HUES64 (cell line): ENCODE results near the gene SEMA4D.

Source experiments
- H3K27ac ChIP-seq: 2 replicates; pipeline ENCODE4 v1.7.0; 2013; ENCODE audit warnings: low read depth, low read length, inconsistent platforms
- H3K27me3 ChIP-seq: 2 replicates; pipeline ENCODE4 v1.6.1; 2013; ENCODE audit warnings: mild to moderate bottlenecking, low read length; ENCODE audit not compliant: insufficient read depth
- H3K36me3 ChIP-seq: 2 replicates; pipeline ENCODE4 v1.6.1; 2013; ENCODE audit warnings: mild to moderate bottlenecking, low read length; ENCODE audit not compliant: insufficient read depth
- H3K4me1 ChIP-seq: 2 replicates; pipeline ENCODE4 v1.6.1; 2013; ENCODE audit warnings: mild to moderate bottlenecking, low read length, moderate library complexity; ENCODE audit not compliant: insufficient read depth
- H3K4me3 ChIP-seq: 2 replicates; pipeline ENCODE4 v1.5.1; 2013; ENCODE audit warnings: mild to moderate bottlenecking, low read length, moderate library complexity
- H3K9ac ChIP-seq: 2 replicates; pipeline ENCODE4 v1.6.1; 2013; ENCODE audit warnings: mild to moderate bottlenecking, low read depth, low read length
- H3K9me3 ChIP-seq: 2 replicates; pipeline ENCODE4 v1.6.1; 2013; ENCODE audit warnings: low read depth, low read length; ENCODE audit not compliant: insufficient read depth
- WGBS: fragments of 150-250, 120-280 bp; methylation state at CpG from one replicate; pipeline ENCODE4 v1.1.7; 2013; ENCODE audit warnings: missing lambda C conversion rate; 5-methylcytosine and 5-hydroxymethylcytosine counted together

The SEMA4D gene

DNA sequence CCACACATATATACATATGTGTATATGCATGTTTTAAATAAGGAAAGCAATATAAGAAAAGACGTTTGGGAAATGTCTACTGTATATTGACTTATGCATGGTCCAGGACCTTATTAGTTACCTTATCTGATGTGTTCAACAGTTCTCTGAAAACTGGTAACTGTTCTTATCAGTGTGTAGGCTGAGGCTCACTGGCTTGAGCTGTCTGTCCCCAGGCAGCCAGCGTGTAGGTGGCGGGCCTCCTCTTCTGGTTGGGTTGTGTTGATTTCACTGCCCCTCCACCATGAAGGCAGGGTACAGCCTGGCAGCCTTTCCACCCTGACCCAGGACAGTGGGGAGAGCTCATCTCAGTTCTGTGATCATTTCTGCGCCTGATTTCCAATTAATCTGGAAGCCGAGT is 38.7 kb upstream of the SEMA4D start:
- H3K27ac ChIP-seq = no peak overlapping the region
- 95% methylated on average over 5 of the region's 5 CpGs for WGBS
- H3K9me3 ChIP-seq = peaks cover 1% of the 10 kb centered on the region; the same call in 1 of the 2 replicates
- no peaks in the 10 kb centered on the region for H3K27me3 ChIP-seq
- H3K4me3 ChIP-seq = no peak overlapping the region
- H3K4me1 ChIP-seq = no peaks in the 10 kb centered on the region
- no peaks in the 10 kb centered on the region for H3K36me3 ChIP-seq
- H3K9ac ChIP-seq = no peak overlapping the region

DNA sequence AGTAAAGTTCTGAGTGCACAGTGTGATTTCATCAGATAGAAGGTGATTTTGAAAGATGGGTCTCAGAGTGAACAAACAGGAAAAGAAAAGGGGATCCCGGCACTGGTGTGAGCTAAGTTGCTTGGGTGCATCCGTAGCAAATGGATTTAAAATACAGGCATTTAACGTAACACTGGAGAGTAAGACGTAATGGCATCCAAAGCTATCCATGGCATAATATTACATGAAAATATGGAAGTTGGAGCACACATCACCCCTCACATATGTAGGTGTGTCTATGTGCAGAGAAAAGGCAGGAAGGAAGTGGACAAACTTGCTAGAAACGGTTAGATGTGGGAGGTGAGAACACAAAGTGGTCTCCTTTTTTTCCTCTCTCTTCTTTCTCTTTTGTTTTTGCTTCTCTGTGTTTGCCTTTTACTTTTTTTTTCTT is 38.2 kb upstream of the SEMA4D start:
- WGBS = 79% methylated on average over 3 of the region's 5 CpGs
- Histone ChIP-seq H3K27ac (no peak overlapping the region), H3K36me3 (no peaks in the 10 kb centered on the region)

DNA sequence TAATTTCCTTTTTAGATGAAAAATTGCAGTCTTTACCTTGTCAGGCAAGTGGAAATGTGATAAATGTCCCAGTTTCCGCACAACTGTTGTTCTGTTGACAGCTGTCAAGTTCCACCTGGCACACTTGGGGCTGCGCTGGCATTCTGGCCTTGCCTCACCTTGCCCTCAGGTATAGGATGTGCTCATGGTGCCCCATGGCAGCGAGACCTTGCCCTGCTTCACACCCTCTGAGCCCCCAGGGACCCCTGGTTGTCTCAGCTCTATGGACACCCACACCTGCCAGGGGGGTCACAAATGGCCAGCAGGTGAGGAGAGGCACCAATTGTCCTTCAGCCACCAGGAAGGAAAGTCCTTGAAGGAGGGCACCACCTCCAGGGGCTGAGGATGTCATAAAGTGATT is 37.5 kb upstream of the SEMA4D start:
- Histone ChIP-seq H3K4me3 (no peak overlapping the region), H3K9ac (no peak overlapping the region), H3K36me3 (no peaks in the 10 kb centered on the region), H3K27me3 (no peaks in the 10 kb centered on the region), H3K9me3 (peaks cover 4% of the 10 kb centered on the region; the same call in 1 of the 2 replicates), H3K4me1 (no peaks in the 10 kb centered on the region), H3K27ac (no peak overlapping the region)
- 94% methylated on average over 3 of the region's 3 CpGs for WGBS

More for the DNA sequence above, 38.2 kb upstream of the SEMA4D start:
- Histone ChIP-seq H3K4me1 (no peaks in the 10 kb centered on the region), H3K9me3 (peaks cover 4% of the 10 kb centered on the region; the same call in 1 of the 2 replicates), H3K9ac (no peak overlapping the region), H3K27me3 (no peaks in the 10 kb centered on the region), H3K4me3 (no peak overlapping the region)

DNA sequence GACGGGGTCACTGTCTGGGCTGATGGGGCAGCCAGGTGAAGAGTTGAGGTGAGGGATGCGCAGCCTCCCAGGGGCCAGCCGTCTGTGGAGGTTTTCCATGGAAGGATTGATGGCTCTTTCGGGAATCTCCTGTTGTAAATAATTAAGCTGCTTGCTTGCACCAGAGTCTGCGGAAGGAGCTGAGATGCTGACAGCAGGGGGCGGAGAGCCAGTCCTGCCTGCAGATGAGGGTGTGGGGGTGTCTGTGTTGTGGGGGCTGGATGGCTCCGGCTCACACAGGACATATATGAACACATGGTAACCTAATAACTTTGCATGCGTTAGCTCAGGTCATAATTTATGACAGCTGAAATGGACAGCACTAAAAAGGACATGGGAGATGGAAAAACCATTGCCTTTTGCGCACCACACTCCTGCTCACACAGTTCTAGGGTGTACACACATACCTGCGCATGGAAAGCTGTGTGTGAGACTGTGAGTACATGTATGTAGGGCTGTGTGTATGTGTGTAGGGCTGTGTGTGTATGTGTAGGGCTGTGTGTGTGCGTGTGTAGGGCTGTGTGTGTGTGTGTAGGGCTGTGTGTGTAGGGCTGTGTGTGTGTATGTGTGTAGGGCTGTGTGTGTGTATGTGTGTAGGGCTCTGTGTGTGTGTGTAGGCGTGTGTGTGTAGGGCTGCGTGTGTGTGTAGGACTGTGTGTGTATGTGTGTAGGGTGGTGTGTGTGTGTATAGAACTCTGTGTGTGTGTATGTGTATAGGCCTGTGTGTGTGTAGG is 36.8 kb upstream of the SEMA4D start:
- Histone ChIP-seq H3K4me3 (no peak overlapping the region), H3K36me3 (no peaks in the 10 kb centered on the region), H3K27me3 (no peaks in the 10 kb centered on the region), H3K27ac (no peak overlapping the region), H3K4me1 (no peaks in the 10 kb centered on the region), H3K9ac (no peak overlapping the region), H3K9me3 (peaks cover 4% of the 10 kb centered on the region; the same call in 1 of the 2 replicates)
- 78% methylated on average over 13 of the region's 13 CpGs for WGBS

DNA sequence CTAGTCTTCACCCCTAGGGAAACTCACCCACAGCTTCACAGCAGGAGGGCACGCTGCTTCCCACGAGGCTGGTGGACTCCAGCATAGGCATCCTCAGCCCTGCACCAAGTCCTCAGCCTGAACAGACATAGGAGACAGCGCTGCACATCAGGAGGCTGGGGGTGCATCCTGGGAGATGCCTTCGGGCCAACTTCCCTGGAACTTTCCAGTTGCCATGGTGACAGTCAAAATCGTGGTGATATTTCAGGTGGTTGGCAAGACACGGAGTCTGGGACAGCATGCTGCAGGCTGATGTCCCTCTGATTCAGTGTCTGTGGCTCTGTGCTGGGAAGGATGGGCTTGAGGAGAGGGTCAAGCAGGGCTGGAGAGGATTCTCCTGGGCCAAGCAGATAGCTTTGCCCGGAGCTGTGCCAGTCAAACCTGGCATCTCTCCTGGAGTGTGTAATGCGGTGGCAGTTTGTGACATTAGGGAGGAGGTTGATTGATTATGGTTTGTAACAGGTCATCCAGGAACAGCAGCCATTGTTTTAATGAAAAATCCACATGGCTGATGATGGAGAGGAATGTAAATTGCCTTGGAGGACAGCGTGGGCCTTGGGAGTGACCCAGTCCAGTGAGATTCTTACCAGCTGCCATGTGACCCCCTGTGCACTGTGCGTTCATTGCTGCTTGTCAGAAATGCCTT is 35.6 kb upstream of the SEMA4D start:
- H3K4me1 ChIP-seq = no peaks in the 10 kb centered on the region
- no peak overlapping the region for H3K9ac ChIP-seq
- no peak overlapping the region for H3K4me3 ChIP-seq
- no peaks in the 10 kb centered on the region for H3K27me3 ChIP-seq
- 91% methylated on average over 10 of the region's 10 CpGs for WGBS
- H3K36me3 ChIP-seq = no peaks in the 10 kb centered on the region
- H3K9me3 ChIP-seq = peaks cover 4% of the 10 kb centered on the region; the same call in 1 of the 2 replicates
- H3K27ac ChIP-seq = no peak overlapping the region

DNA sequence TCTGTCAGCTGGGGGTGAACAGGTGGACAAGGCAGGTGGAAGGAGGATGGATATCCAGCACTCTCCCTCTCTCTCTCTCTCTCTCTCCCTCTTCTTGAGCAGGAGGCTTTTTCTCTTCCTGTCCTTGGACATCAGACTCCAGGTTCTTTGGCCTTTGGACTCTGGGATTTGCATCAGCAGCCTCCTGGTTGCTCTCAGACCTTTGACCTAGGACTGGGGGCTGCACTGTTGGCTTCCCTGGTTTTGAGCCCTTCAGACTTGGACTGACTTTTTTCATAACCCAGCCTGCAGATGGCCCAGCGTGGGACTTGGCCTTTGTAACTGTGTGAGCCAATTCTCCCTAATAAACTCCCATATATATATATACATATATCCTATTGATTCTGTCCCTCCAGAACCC is 35.0 kb upstream of the SEMA4D start:
- peaks cover 4% of the 10 kb centered on the region; the same call in 1 of the 2 replicates for H3K9me3 ChIP-seq
- H3K4me1 ChIP-seq = no peaks in the 10 kb centered on the region
- WGBS = 94% methylated on average over 1 of the region's 1 CpG
- H3K4me3 ChIP-seq = no peak overlapping the region
- H3K27me3 ChIP-seq = no peaks in the 10 kb centered on the region
- no peak overlapping the region for H3K9ac ChIP-seq
- no peak overlapping the region for H3K27ac ChIP-seq
- H3K36me3 ChIP-seq = no peaks in the 10 kb centered on the region

DNA sequence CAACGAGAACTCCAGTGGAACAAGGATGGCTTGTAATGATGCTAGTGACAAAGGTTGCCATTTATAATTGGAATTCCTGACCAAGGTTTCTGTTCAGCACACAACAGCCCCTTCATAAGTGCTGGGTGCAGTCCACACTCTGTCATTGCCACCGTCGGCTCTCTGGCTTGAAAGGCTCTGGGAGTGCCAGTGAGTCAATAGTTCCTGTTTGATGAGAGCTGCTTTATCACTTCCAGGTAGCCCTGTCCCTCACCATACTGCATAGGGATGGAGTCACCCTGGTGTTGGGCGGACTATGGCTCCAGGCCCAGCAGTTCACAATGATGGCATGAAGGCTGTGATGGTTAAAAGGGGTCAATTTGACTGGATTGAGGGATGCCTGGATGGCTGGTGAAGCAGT is 34.6 kb upstream of the SEMA4D start:
- H3K4me3 ChIP-seq = no peak overlapping the region
- no peaks in the 10 kb centered on the region for H3K4me1 ChIP-seq
- H3K9me3 ChIP-seq = peaks cover 4% of the 10 kb centered on the region; the same call in 1 of the 2 replicates
- no peak overlapping the region for H3K27ac ChIP-seq
- no peak overlapping the region for H3K9ac ChIP-seq
- H3K36me3 ChIP-seq = no peaks in the 10 kb centered on the region
- no peaks in the 10 kb centered on the region for H3K27me3 ChIP-seq
- WGBS = 92% methylated on average over 3 of the region's 4 CpGs

DNA sequence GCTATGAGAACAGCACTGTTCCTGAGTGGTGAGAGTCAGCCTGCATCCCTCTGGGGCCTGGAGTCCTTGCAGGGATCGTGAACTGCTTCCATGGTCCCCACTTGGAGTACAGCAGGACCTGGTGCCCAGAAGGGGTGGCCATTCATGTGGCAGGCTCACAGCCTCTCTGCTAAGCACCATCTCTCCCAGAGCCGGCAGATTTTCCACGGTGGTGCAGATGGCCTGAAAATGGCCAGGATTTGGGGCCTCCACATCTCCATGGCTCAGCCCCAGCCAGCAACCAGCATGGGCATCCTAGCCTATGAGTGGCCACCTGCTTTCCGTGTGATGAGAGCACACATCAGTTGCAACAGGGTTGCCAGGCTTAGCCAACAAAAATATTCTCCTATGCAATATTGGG is 33.9 kb upstream of the SEMA4D start:
- no peaks in the 10 kb centered on the region for H3K36me3 ChIP-seq
- H3K9ac ChIP-seq = no peak overlapping the region
- H3K27me3 ChIP-seq = no peaks in the 10 kb centered on the region
- peaks cover 4% of the 10 kb centered on the region; the same call in 1 of the 2 replicates for H3K9me3 ChIP-seq
- no peaks in the 10 kb centered on the region for H3K4me1 ChIP-seq
- H3K4me3 ChIP-seq = no peak overlapping the region
- WGBS = 95% methylated on average over 4 of the region's 4 CpGs
- no peak overlapping the region for H3K27ac ChIP-seq

DNA sequence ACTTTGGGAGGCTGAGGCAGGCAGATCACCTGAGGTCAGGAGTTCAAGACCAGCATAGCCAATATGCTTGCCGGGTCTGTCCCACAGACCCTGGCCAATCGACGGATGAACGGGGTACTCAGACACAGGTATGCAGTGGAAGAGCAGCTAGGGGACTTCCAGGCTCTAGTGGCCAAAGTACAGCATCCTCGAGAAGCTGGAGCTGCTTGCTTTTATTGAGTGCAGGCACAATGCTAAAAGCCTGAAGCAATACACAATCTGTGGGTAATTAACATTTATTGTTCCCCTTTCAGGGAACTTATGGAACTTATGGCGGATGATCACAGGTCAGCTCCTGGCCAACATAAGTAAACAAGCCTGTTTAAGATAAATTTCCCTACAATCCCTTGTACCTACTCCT is 32.8 kb upstream of the SEMA4D start:
- H3K36me3 ChIP-seq = no peaks in the 10 kb centered on the region
- H3K9me3 ChIP-seq = peaks cover 4% of the 10 kb centered on the region; the same call in 1 of the 2 replicates
- H3K4me1 ChIP-seq = no peaks in the 10 kb centered on the region
- no peak overlapping the region for H3K4me3 ChIP-seq
- WGBS = 93% methylated on average over 6 of the region's 6 CpGs
- no peaks in the 10 kb centered on the region for H3K27me3 ChIP-seq
- H3K27ac ChIP-seq = no peak overlapping the region
- no peak overlapping the region for H3K9ac ChIP-seq

DNA sequence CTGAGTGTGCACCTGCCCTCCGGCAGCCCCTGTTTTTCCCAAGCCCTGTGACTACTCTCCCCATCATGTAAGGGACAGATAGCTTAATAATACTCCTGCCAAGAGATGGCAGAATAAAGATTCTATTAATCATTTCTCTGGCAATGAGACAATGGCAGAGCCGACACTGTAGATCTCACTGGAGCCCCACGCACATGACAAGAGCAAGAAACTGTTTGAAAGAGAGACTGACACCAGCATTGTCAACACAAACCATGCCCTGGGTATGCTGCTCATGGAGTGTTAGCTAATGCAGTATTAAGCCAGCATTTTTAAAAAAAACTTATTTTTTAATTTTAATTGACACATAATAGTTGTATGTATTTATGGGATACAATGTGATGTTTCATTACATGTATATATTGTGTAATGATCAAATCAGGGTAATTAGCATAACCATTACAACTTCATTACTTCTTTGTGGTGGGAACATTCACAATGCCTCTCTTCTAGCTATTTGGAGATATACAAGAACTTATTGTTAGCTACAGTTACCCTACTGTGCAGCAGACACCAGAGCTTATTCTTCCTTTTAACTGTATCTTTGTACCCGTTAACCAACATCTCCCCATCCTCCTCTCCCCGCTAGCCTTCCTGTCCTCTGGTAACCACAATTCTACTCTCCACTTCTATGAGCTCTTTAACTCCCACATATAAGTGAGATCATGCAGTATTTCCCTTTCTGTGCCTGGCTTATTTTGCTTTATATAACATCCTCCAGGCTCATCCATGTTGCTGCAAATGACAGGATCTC is 31.5 kb upstream of the SEMA4D start:
- Histone ChIP-seq H3K4me3 (no peak overlapping the region), H3K9me3 (peaks cover 4% of the 10 kb centered on the region; the same call in 1 of the 2 replicates), H3K27me3 (no peaks in the 10 kb centered on the region), H3K4me1 (no peaks in the 10 kb centered on the region), H3K9ac (no peak overlapping the region), H3K36me3 (no peaks in the 10 kb centered on the region), H3K27ac (no peak overlapping the region)
- WGBS = 81% methylated on average over 5 of the region's 5 CpGs

DNA sequence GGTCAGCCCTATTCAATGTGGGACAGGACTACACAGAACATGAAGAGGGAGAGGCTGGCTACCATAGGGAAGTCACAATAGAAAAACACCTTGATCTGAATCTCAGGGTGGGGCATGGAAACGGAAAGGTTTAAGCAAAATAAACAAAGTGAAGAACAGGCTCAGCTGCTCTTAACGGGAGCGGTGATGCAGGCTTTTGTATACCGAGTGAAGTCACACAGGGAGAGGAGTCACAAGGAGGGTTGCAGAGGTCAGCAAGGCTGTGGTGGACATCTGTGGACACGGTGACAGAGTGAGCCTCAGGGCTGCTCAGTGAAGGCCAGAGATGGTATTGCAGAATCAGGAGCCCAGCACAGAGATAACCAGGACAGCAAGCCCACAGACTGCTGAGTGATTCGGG is 30.6 kb upstream of the SEMA4D start:
- H3K4me3 ChIP-seq = no peak overlapping the region
- H3K27ac ChIP-seq = no peak overlapping the region
- no peak overlapping the region for H3K9ac ChIP-seq
- no peaks in the 10 kb centered on the region for H3K4me1 ChIP-seq
- WGBS = 83% methylated on average over 6 of the region's 6 CpGs
- peaks cover 4% of the 10 kb centered on the region; the same call in 1 of the 2 replicates for H3K9me3 ChIP-seq
- no peaks in the 10 kb centered on the region for H3K36me3 ChIP-seq
- H3K27me3 ChIP-seq = no peaks in the 10 kb centered on the region
